GM12878 (cell line): ENCODE results near the gene SENP5. TPM values are rescaled to one million over a fixed set of nuclear protein-coding genes. Genes with fewer than 3 reads are reported as not detected.

Experiments used
- ATAC-seq: fragments of 200-7000 bp; cut with Tn5 transposase; 3 replicates; pipeline ENCODE4 v1.9.1; 2020; ENCODE audit warnings: mild to moderate bottlenecking, moderate library complexity
- BruUV-seq: library from RNA; stranded (reverse); fragments of 400-500 nt; replicated peaks from 2 replicates; lab custom pipeline; 2021; lab: Mats Ljungman, UMichigan
- CTCF ChIA-PET: fragments of 300-600 bp; sonication (Branson Sonifier 250); formaldehyde crosslinking; extraction: SDS; loops from one replicate; lab custom pipeline; 2021; ENCODE audit warnings: inconsistent platforms; lab: Yijun Ruan, JAX
- POLR2A ChIA-PET: fragments of 350-600 bp; formaldehyde crosslinking; extraction: SDS; loops from one replicate; lab custom pipeline; 2021; ENCODE audit warnings: inconsistent platforms; lab: Charles Lee
- RAD21 ChIA-PET: fragments of 300-600 bp; sonication (Branson Sonifier 250); formaldehyde crosslinking; loops from one replicate; lab custom pipeline; 2023; ENCODE audit warnings: antibody characterized with exemption; ENCODE audit not compliant: unreplicated experiment; lab: Charles Lee
- SMC1A ChIA-PET: fragments of 300-600 bp; sonication (Branson Sonifier 250); formaldehyde crosslinking; loops from one replicate; lab custom pipeline; 2023; ENCODE audit not compliant: unreplicated experiment, uncharacterized antibody; lab: Charles Lee
- DNase-seq: peaks from one replicate; pipeline ENCODE4 v3.0.0-alpha.2; 2011; ENCODE audit warnings: low read depth, low spot score
- FAIRE-seq: peaks from 3 replicates; lab custom pipeline; 2011; peaks lifted over from hg19 to GRCh38; lab: Jason Lieb, UNC
- H2AFZ ChIP-seq: 2 replicates; pipeline ENCODE4 v1.6.0; 2011; ENCODE audit warnings: low read depth, low read length, control low read depth; ENCODE audit not compliant: control insufficient read depth
- H3K27ac ChIP-seq: 2 replicates; pipeline ENCODE4 v1.5.1; 2011; ENCODE audit warnings: control low read depth; ENCODE audit not compliant: control insufficient read depth, insufficient read depth
- H3K27me3 ChIP-seq, 2 experiments: replicated peaks in 1 of 2; 2 replicates each; pipeline versions ENCODE4 v1.6.0 to v1.6.1; 2011; ENCODE audit warnings: low read length in 1 of 2; ENCODE audit not compliant: control insufficient read depth in 2 of 2, insufficient read depth in 2 of 2
- H3K36me3 ChIP-seq, 2 experiments: 2 replicates each; pipeline ENCODE4 v1.5.1; 2011; ENCODE audit warnings: low read length in 1 of 2; ENCODE audit not compliant: control insufficient read depth in 2 of 2, insufficient read depth in 2 of 2
- H3K4me1 ChIP-seq: 2 replicates; pipeline ENCODE4 v1.6.1; 2011; ENCODE audit warnings: mild to moderate bottlenecking, low read length, moderate library complexity, mixed read lengths; ENCODE audit not compliant: control insufficient read depth, insufficient read depth
- H3K4me2 ChIP-seq: 2 replicates; pipeline ENCODE4 v1.6.0; 2011; ENCODE audit warnings: control low read depth; ENCODE audit not compliant: control insufficient read depth, insufficient read depth
- H3K4me3 ChIP-seq: fragments of 200-600 bp; sonication (generic); 2 replicates; pipeline ENCODE4 v1.5.1; 2016
- H3K79me2 ChIP-seq: 2 replicates; pipeline ENCODE4 v1.6.0; 2011; ENCODE audit warnings: low read length; ENCODE audit not compliant: control insufficient read depth, insufficient read depth
- H3K9ac ChIP-seq: 2 replicates; pipeline ENCODE4 v1.8.0; 2011; ENCODE audit warnings: low read length, control low read depth, mixed read lengths; ENCODE audit not compliant: control insufficient read depth, insufficient read depth
- H3K9me3 ChIP-seq: replicated peaks from 3 replicates; pipeline ENCODE4 v1.5.1; 2011; ENCODE audit warnings: mild to moderate bottlenecking, low read length; ENCODE audit not compliant: control insufficient read depth, insufficient read depth
- H4K20me1 ChIP-seq: 2 replicates; pipeline ENCODE4 v1.6.0; 2011; ENCODE audit not compliant: control insufficient read depth, insufficient read depth
- CEBPB ChIP-seq, 2 experiments: fragments of 150-350 bp in 1 of 2; IDR thresholded peaks; 2 replicates each; pipeline ENCODE4 v1.6.1; 2012 to 2014; ENCODE audit warnings: low read depth in 2 of 2, low read length in 2 of 2, borderline replicate concordance in 1 of 2, inconsistent platforms in 1 of 2
- GATAD2B ChIP-seq: fragments of 450-650 bp; conservative IDR thresholded peaks from 2 replicates; pipeline ENCODE4 v1.6.1; 2017; ENCODE audit warnings: low read depth, mild to moderate bottlenecking, moderate library complexity
- JUND ChIP-seq: IDR thresholded peaks from 2 replicates; pipeline ENCODE4 v1.6.1; 2012; ENCODE audit warnings: low read depth, mild to moderate bottlenecking, low read length, improper control_type of control experiment, moderate library complexity
- KAT2A ChIP-seq: conservative IDR thresholded peaks from 2 replicates; pipeline ENCODE4 v1.6.1; 2011; ENCODE audit warnings: low read depth, low read length; ENCODE audit not compliant: control insufficient read depth
- MXI1 ChIP-seq: fragments of 150-350 bp; IDR thresholded peaks from 2 replicates; pipeline ENCODE4 v1.6.1; 2011; ENCODE audit warnings: low read depth, mild to moderate bottlenecking, inconsistent platforms, low read length, improper control_type of control experiment
- MYB ChIP-seq: fragments of 150-350 bp; IDR thresholded peaks from 2 replicates; pipeline ENCODE4 v1.6.1; 2014; ENCODE audit warnings: mild to moderate bottlenecking, low read depth, low read length, borderline replicate concordance
- NFYB ChIP-seq: IDR thresholded peaks from 2 replicates; pipeline ENCODE4 v1.6.1; 2011; ENCODE audit warnings: low read depth, mild to moderate bottlenecking, low read length, improper control_type of control experiment, moderate library complexity; ENCODE audit not compliant: insufficient read depth
- PAX8 ChIP-seq: fragments of 450-650 bp; IDR thresholded peaks from 2 replicates; pipeline ENCODE4 v1.6.1; 2017; ENCODE audit warnings: mild to moderate bottlenecking, moderate library complexity
- SMC3 ChIP-seq: IDR thresholded peaks from 2 replicates; pipeline ENCODE4 v1.6.1; 2011; ENCODE audit warnings: low read length, improper control_type of control experiment, borderline replicate concordance
- STAT1 ChIP-seq: fragments of 450-650 bp; conservative IDR thresholded peaks from 2 replicates; pipeline ENCODE4 v1.6.1; 2014; ENCODE audit warnings: antibody characterized with exemption, mild to moderate bottlenecking
- TCF3 ChIP-seq: IDR thresholded peaks from 2 replicates; pipeline ENCODE4 v1.6.1; 2012; ENCODE audit warnings: low read depth, mild to moderate bottlenecking, low read length, borderline replicate concordance; ENCODE audit not compliant: insufficient read depth
- YBX1 ChIP-seq: fragments of 450-650 bp; IDR thresholded peaks from 2 replicates; pipeline ENCODE4 v1.6.1; 2016; ENCODE audit warnings: antibody characterized with exemption
- ZNF24 ChIP-seq: fragments of 450-650 bp; IDR thresholded peaks from 2 replicates; pipeline ENCODE4 v1.6.1; 2017; ENCODE audit warnings: antibody characterized with exemption, mild to moderate bottlenecking
- ZNF687 ChIP-seq: fragments of 450-650 bp; IDR thresholded peaks from 2 replicates; pipeline ENCODE4 v1.6.1; 2017; ENCODE audit warnings: mild to moderate bottlenecking, moderate library complexity
- WGBS: methylation state at CpG from one replicate; pipeline ENCODE4 v1.1.6; 2016; ENCODE audit warnings: low lambda C conversion rate; ENCODE audit not compliant: insufficient replicate concordance, insufficient coverage; ENCODE audit errors: missing lambda C conversion rate; 5-methylcytosine and 5-hydroxymethylcytosine counted together
- in situ Hi-C: fragments of 300-500 bp; cut with MboI; formaldehyde crosslinking; loops from 9 replicates; pipeline ENCODE4 v1.14.3; 2018; ENCODE audit warnings: mixed read lengths
- intact Hi-C: fragments of 100-400 bp; cut with micrococcal nuclease; formaldehyde crosslinking; loops from one replicate; pipeline ENCODE4 v1.14.2; 2022; ENCODE audit not compliant: unreplicated experiment
- polyA plus RNA-seq, 11 experiments: library from polyadenylated mRNA; depleted of rRNA in 4 of 11; unstranded in 6 of 11; stranded (reverse) in 5 of 11; fragments of >200 nt; fragmentation: Nextera tagmentation in 4 of 11; fragmentation: Illumina TruSeq in 1 of 11; extraction: Ambion mirVana in 4 of 11; extraction: Trizol in 1 of 11; gene quantifications; 1 replicate in 1 of 11; 2 replicates in 10 of 11; pipeline versions ENCODE4 v1.2.1 to v1.2.3, GENCODE V29; 2011 to 2016; ENCODE audit warnings: inconsistent platforms in 2 of 11, missing spikeins in 2 of 11, low read depth in 1 of 11
- total RNA-seq, 4 experiments: library from RNA; depleted of rRNA in 3 of 4; stranded (reverse); fragments of >200 nt in 3 of 4; fragmentation: Illumina TruSeq in 1 of 4; extraction: Trizol in 1 of 4; gene quantifications; 2 replicates each; pipeline versions ENCODE4 v1.2.1 to v1.2.3, GENCODE V29; 2013 to 2021

The SENP5 gene
- total and polyA plus RNA-seq, 10 of the 15 experiments (the other 5 are each of a cell fraction or from before 2014, with no cell fraction given): 6.4 to 28.4 (median 15.6) TPM

GRCh38 chr3:196914866-196915265 lies 47.1 kb downstream of the SENP5 start:
- Histone ChIP-seq H3K27ac (no peak overlapping the region), H3K9ac (no peak overlapping the region), H4K20me1 (no peaks in the 10 kb centered on the region), H3K4me1 (no peaks in the 10 kb centered on the region), H2AFZ (no peak overlapping the region), H3K27me3 (no peaks in the 10 kb centered on the region), H3K9me3 (no peaks in the 10 kb centered on the region; the same call in 2 of the 3 replicates), H3K4me3 (no peak overlapping the region), H3K79me2 (no peaks in the 10 kb centered on the region), H3K36me3 (peaks cover 2 to 7% of the 10 kb centered on the region in 2 experiments; a peak in 3 of 4 replicates), H3K4me2 (no peak overlapping the region)
- ATAC-seq: no peak
- intact Hi-C loops: no loop called here
- FAIRE-seq: no peak
- in situ Hi-C loops: no loop called here
- CTCF ChIA-PET: no interaction called here
- SMC1A ChIA-PET: no interaction called here
- 97% methylated on average over 4 of the region's 4 CpGs for WGBS
- POLR2A ChIA-PET: no interaction called here
- no TSS peak for BruUV-seq
- DNase-seq: no peak
- no peak for TF ChIP-seq SMC3
- no peak for TF ChIP-seq NFYB
- no peak for TF ChIP-seq MYB
- TF ChIP-seq MXI1: no peak
- no peak for TF ChIP-seq CEBPB (IDR thresholded peaks at IDR 0.05; ENCODE audit: borderline replicate concordance in 1 of 2, low read depth in 2 of 2, low read length in 2 of 2)
- TF ChIP-seq KAT2A: no peak
- TF ChIP-seq YBX1: no peak
- TF ChIP-seq GATAD2B: no peak
- TF ChIP-seq PAX8: no peak
- RAD21 ChIA-PET: no interaction called here

GRCh38 chr3:196915375-196915774 lies 47.7 kb downstream of the SENP5 start:
- H3K4me3 ChIP-seq: no peak overlapping the region
- in situ Hi-C loops (no loop called here), intact Hi-C loops (no loop called here)
- CTCF ChIA-PET: no interaction called here
- H3K9me3 ChIP-seq: no peaks in the 10 kb centered on the region; the same call in 2 of the 3 replicates
- POLR2A ChIA-PET: no interaction called here
- FAIRE-seq (no peak), DNase-seq (no peak), ATAC-seq (no peak)
- WGBS: 86% methylated on average over 3 of the region's 3 CpGs
- peaks cover 1% of the 10 kb centered on the region; the same call in 1 of the 2 replicates for H3K4me1 ChIP-seq
- SMC1A ChIA-PET: no interaction called here
- no peak overlapping the region for H3K4me2 ChIP-seq
- H3K79me2 ChIP-seq: no peaks in the 10 kb centered on the region
- H2AFZ ChIP-seq: no peak overlapping the region
- H4K20me1 ChIP-seq: no peaks in the 10 kb centered on the region
- no peak overlapping the region for H3K9ac ChIP-seq
- BruUV-seq: no TSS peak
- RAD21 ChIA-PET: no interaction called here
- H3K27ac ChIP-seq: no peak overlapping the region
- peaks cover 2 to 7% of the 10 kb centered on the region in 2 experiments; a peak in 3 of 4 replicates for H3K36me3 ChIP-seq
- no peaks in the 10 kb centered on the region for H3K27me3 ChIP-seq
- no peak for TF ChIP-seq STAT1
- no peak for TF ChIP-seq JUND
- no peak for TF ChIP-seq TCF3
- no peak for TF ChIP-seq ZNF24
- TF ChIP-seq ZNF687: no peak
